Subcutaneous adipose tissue (tissue), 4 donors: ENCODE results near the gene ARHGAP21. TPM values are rescaled to one million over a fixed set of nuclear protein-coding genes. Genes with fewer than 3 reads are reported as not detected.

Experiments
- CTCF ChIP-seq: fragments of 450-650 bp; IDR thresholded peaks from one replicate; pipeline ENCODE4 v1.5.1; 2016; ENCODE audit warnings: low read depth, mild to moderate bottlenecking, control low read depth, antibody characterized with exemption, moderate library complexity
- total RNA-seq, 4 donors: library from RNA; depleted of rRNA; stranded (reverse); fragments of >200 nt; gene quantifications; one replicate each; pipeline ENCODE4 v1.1.0, GENCODE V29; 2016

Gene ARHGAP21
- total RNA-seq, 4 donors from 2014 or later = 117 to 235 (median 161) TPM

GRCh38 chr10:24751716-24752115, 28.0 kb upstream of the ARHGAP21 start:
- TF ChIP-seq CTCF = no peak

GRCh38 chr10:24750695-24751094, 27.0 kb upstream of the ARHGAP21 start:
- TF ChIP-seq CTCF = no peak

GRCh38 chr10:24748214-24748613, 24.5 kb upstream of the ARHGAP21 start:
- no peak for TF ChIP-seq CTCF

GRCh38 chr10:24744946-24745345, 21.3 kb upstream of the ARHGAP21 start:
- TF ChIP-seq CTCF = no peak

- no peak for TF ChIP-seq CTCF
These were observed 17.0 kb upstream of the ARHGAP21 start for GRCh38 chr10:24740714-24741113.

- no peak for TF ChIP-seq CTCF
These were observed 13.3 kb upstream of the ARHGAP21 start for GRCh38 chr10:24737001-24737400.

GRCh38 chr10:24731942-24732341, 8.3 kb upstream of the ARHGAP21 start:
- no peak for TF ChIP-seq CTCF
